HepG2 (cell line): ENCODE data around the gene BCLAF1.

Experiments
- ARHGAP35 ChIP-seq: sonication (generic); formaldehyde crosslinking; IDR thresholded peaks from 2 replicates; pipeline ENCODE4 v1.9.0; 2022; ENCODE audit warnings: mild to moderate bottlenecking, inconsistent platforms, moderate library complexity, missing genetic modification reagents, borderline replicate concordance
- PCBP2 ChIP-seq: fragments of 200-400 bp; formaldehyde crosslinking; optimal IDR thresholded peaks from 2 replicates; pipeline ENCODE3; 2018; ENCODE audit warnings: low read length, low read depth; ENCODE audit not compliant: poor library complexity, severe bottlenecking
- POLR2AphosphoS5 ChIP-seq: IDR thresholded peaks from 2 replicates; pipeline ENCODE4 v1.6.1; 2012; ENCODE audit warnings: low read depth, low read length

GRCh38 chr6:136262940-136263339 lies 26.7 kb downstream of the BCLAF1 start:
- TF ChIP-seq ARHGAP35 (no peak), POLR2AphosphoS5 (no peak), PCBP2 (no peak)
